Hematopoietic multipotent progenitor cell treated with erythropoietin and hydrocortisone succinate and interleukin-3 and kit ligand, for 6 days (in vitro differentiated cells): ENCODE results near the gene CTSD.

Experiments
- DNase-seq: peaks from one replicate; pipeline ENCODE4 v3.0.0-alpha.2; 2015

The CTSD gene

DNA sequence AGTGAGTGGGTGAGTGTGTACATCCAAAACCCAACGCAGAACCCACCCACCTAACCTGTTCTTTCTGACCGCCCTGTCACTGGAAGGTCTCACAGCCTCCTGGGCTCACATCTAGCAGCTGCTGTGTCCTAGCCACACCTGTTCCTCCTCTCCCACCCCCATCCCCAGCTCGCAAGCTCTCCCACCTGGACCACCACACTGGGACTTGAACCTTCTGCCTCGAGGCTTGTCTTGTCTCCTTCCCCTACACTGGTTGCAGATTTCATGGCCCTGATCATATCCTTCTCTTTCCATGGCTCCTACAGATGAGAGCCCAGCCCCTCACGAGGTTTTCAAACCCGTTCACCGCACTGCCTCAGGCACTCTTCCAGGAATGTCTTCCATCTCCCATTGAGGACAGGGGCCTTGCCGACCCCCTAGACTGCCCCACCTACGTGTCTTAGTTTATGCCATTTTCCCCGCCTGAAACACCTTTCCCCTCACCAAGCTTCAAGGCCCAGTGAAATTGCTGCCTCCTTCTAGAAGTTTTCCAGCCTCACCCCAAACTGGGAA, 20.1 kb downstream of the CTSD start:
- DNase-seq: no peak

DNA sequence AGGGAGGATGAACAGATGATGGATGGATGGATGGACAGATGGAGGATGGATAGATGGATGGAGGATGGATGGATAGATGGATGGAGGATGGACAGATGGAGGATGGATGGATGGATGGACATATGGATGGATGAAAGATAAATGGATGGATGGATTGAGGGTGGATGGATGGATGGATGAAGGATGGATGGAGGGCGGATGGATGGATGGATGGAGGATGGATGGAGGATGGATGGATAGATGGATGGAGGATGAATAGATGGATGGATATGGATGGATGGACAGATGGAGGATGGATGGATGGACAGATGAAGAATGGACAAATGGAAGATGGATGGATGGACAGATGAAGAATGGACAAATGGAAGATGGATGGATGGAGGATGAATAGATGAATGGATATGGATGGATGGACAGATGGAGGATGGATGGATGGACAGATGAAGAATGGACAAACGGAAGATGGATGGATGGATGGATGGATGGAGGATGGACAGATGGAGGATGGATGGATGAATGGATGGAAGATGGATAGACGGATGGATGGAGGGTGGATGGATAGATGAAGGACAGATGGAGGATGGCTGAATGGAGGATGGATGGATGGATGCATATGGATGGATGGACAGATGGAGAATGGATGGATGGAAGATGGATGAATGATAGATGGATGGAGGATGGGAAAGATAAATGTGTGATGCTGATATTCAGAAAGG, 20.7 kb downstream of the CTSD start:
- no peak for DNase-seq

DNA sequence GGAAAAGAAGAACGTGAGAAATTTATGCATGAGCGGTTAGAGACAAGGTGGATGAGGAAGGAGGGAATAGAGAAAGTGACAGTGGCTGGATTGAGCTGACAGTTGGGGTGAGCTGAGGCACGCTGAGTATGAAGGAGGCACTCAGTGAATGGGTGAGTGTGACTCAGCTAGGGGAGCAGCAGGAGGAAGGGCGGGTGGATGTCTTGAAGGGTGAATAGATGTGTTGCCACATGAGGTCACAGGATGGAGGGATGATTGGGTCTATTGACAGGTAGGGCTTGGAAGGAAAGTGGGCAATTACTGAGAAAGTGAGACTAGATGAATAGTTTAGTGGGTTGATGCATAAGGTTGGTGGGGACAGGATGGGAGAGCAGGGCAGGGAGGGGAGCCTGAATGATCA, 21.4 kb downstream of the CTSD start:
- DNase-seq: no peak

DNA sequence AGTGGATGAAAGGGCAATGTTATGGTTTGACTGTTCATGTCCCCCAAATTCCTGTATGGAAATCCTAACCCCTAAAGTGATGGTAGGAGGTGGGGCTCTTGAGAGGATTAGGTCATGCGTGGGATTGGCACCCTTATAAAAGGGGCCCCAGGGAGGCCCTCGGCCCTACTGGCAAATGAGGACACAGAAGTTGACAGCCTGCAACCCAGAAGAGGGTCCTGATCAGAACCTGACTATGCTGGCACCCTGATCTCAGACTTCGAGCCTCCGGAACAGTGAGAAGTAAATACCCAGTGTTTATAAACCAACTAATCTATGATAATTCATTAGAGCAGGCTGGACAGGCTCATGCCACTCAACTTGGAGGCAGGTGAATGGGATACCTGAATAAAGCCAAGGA, 22.0 kb downstream of the CTSD start:
- DNase-seq: no peak

DNA sequence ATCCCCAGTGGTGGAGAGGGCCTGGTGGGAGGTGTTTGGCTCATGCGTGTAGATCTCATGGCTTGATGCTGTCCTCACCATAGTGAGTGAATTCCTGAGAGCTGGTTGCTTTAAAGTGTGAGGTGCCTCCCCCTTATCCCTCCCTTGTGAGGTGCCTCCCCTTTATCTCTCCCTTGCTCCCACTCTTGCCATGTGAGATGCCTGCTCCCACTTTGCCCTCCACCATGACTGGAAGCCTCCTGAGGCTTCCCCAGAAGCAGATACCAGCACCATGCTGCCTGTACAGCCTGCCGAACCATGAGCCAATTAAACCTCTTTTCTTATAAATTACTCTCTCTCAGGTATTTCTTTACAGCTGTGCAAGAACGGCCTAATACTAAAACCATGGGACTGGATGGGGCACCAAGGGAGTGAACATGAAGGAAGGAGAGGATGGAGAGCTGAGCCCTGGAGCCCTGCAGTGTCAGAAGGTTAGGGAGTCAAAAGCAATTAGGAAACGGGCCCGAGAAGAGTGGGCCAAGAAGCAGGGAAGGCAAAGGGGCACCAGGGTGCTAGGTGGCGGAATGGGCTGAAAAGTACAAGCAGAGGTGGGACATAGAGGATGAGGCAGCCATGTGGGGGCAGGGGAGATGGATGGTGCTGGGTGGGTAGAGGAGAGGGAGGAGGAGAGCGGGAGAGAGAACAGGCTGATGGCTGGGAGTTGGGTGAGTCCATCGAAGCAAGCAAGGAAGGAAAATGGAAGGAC, 22.8 kb downstream of the CTSD start:
- no peak for DNase-seq

DNA sequence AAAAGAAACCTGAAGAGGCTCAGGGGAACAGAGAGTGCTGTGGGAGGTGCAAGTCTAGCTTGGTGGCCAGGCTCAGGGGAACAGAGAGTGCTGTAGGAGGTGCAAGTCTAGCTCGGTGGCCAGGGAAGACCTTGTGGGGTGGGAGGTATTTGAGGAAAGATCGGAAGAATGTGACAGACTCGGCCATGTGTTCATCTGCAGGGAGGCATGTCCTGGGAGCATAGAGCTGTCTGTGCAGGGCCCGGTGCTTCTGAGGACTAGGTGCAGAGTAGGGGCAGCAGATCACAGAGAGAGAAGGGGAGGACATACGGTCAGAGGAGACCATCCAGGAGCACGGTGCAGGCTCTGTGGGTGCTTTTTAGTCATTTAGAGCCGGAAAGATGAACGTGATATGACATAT, 24.2 kb downstream of the CTSD start:
- DNase-seq: no peak

DNA sequence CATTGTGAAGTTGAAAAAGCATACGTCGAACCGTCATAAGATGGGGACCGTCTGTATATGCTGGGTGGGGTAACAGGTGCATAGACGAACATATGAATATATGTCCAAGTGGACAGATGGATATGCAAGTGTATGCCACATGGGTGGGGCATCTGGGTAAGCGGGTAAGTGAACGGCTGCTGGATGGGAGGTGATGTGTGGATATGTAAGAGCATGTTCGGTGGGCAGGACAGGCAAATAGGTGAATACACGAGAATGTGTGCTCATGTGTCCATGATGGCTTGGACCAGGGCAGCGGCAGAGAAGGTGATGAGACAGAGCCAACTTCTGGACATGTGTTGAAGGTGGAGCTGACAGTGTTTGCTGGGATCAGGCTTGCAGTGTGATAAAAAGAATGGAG, 25.3 kb downstream of the CTSD start:
- DNase-seq: no peak

DNA sequence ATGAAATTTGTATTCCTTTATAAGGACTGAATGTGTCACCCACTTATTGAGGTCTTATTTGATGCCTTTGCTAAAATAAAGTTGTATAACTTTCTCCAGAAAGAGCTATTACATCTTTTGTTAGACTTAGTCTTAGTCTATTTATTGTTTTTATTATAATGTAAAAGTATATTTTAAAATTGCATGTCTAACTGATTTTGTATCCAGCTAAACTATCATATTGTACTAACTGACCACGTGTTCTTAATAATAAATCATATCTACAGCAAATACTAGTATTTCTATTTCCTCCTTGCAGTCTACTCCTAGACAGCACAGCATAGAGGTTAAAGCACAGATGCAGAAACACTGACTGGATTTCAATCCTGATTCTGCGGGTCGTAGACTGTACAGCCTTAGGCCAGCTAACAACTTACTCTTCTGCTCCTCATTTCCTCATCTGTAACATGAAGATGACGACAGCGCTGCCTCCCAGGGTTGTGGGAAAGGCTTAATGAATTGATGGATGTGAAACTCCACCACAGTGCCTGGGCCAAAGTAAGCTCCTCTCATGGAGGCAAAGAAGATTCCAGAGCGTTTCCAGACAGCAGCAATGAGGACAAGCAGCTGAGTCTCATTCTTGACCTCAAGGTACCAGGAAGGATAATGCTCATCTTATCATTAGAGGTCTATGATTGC, 26.5 kb downstream of the CTSD start:
- DNase-seq: no peak

DNA sequence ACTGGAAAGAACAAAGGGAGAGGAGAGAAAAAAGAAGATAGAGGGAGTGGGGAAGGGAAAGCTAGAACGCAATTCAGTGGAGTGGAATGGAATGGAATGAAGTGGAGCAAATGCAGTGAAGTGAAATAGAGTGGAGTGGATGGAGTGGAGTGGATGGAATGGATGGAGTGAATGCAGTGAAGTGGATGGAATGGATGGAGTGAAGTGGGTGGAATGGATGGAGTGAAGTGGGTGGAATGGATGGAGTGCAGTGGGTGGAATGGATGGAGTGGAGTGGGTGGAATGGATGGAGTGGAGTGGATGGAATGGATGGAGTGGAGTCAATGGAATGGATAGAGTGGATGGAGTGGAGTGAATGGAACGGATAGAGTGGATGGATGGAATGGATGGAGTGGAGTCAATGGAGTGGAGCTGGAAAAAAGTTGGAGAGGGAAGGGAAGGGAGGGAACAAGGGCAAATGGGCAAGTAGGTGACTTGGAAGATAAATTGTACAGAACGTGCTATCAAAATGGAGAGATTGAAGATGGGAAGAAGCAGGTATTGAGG, 27.2 kb downstream of the CTSD start:
- no peak for DNase-seq

DNA sequence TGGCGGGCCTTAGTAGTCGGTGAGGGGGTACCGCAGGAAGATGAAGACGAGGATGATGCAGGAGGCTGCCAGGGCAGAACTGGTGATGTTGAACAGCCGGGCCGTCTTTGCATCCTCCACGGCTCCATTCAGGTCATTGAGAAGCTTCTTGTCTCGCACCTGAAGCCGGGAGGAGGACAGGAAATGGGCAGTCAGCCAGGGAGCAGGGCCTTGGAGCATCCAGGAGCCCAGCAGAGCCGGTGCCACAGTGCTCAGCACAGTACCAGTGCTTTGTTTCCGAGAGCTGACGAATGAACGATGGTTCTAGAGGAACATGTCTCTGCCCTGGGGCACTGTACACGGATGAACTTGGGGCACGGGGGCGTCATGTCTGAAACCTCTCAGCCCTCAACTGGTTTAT, 28.5 kb downstream of the CTSD start:
- no peak for DNase-seq

DNA sequence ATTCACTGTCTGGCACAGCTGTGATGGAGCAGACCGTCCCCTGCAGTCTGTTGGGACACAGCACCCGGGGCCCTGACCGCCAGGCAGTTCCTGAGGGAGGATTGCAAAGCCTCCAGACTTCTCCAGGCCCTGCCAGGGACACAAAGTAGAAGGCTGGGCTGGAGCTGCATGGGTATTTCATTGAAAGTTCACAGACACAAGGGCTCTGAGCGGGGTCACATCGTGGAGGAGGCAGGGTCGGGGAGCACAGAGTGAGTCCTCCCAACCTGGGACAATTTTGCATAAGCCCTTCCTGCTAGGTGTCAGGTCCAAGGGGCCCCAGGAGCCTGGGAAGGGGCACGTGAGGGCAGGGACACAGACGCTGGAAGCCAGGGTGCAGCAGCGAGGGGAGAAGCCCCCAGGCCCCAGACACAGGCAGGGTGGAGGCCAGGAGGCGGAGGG, 29.1 kb downstream of the CTSD start:
- no peak for DNase-seq

DNA sequence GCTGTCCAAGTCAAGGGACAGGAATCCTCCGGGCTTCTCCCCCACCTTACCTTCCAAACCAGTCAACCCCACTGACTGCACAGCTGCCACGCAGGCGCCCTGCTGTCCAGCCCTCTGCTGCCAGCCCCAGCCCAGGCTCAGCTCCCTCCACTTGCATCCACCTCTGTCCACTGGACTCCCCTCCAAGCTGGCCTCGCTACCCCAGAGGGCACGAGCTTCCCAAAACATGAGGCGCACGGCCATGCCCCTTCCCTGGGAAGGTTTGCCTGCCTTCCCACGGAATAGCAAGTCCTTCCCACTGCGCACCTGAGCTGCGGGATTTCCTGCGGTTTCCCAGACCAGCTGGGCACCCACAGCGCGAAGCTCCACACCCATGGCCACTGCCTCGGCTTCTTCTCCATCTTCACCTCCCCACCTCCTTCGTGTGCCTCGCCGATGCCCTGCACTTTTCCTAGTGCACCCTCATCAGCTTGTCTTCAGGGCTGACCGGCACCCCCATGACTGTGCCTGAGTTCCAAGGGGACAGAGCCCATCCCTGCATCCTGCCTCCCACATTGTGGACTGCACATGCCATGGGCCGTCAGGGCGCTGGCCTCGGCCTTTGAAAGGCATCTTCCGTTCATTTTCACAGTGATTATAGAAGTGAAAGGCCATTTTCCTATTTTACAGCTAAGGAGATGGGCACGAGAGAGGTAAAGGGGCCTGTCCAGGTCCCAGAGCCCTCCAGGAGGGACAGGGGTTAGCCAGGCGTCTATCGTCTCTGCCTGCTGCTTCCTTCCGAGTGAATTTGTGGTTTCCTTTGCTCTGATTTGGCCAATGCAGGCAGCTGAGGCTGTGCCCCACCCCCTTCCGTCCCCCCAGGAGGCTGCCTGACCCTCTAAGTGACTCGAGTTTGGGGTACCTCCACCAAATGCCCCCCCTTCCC, 29.7 kb downstream of the CTSD start:
- DNase-seq: no peak

DNA sequence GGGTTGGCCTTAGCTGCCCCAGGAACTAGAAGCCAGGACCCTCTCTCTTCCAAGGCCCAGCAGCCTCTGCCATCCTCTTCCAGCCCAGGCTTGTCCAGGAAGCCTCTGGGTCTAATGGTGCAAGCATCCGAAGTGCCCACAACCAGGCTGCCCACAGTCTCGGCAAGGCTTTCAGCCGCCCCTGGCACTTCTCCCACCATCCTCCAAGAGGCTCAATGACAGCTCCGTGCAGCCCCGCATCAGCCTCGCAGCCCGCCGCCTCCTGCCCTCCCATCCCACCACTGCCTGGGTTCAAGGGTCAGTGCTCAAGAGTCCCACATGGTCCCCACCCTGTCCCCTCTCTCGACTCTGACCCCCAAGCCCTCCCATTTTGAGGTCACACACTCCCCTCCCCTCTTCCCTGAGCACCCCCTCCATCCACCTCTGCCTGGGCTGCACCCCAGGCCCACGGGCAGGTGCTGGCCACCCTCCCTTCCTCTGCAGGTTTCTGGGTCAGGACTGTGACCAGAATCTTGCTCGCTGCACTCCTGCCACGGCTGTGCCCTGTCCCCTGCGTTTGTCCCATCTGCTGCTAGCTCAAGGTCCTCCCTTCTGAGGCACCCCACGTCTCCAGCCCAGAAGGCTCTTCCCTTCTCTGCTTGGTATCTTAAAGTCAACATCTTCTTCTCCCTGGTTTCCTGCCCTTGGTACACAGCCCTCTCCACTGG, 30.6 kb downstream of the CTSD start:
- DNase-seq: no peak

DNA sequence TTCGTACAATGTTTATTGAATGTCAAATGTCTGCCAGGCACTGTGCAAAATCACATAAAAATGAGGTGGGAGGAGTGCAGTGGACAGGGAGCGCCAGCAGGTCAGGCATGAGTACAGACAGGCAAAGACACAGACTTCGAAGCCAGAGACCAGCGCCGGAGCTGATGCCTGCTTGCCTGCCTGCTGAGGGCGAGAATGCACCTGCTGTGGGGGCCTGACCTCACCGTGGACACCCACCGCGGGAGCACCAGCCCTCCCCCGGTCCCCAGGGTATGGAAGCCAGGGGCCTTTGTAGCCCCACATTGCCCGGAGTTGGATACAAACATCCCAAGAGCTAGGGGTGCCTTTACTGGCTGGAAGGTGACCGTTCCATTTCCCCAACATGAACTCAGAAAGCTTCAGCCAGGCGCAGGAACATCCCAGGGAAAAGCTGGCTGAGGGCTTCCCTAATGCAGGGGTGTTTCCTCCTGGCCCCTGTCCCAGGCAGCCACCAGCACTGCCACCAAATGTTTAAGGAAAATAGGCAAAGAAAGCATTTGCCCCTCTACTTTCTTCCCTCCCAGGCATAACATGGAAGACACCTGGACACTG, 31.2 kb downstream of the CTSD start:
- DNase-seq: no peak

DNA sequence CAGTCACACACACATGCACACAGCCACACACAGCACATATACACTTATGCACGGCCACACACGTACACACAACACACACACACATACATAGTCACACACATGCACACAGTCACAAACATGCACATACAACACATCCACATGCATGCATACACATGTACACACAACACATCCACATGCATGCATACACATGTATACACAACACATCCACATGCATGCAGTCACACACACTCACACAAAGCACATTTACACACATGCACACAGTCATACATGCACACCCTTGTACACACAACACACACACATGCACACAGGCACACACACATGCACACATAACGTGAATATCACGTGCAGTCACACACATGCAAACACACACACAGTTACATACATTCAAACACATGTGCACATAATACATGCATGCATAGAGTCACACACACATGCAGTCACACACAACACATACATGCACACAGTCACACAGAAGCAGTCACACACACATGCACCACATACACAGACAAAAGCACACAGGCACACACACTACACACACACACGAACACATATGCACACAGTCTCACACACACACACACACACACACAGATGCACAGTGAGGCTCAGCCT, 32.2 kb downstream of the CTSD start:
- no peak for DNase-seq

DNA sequence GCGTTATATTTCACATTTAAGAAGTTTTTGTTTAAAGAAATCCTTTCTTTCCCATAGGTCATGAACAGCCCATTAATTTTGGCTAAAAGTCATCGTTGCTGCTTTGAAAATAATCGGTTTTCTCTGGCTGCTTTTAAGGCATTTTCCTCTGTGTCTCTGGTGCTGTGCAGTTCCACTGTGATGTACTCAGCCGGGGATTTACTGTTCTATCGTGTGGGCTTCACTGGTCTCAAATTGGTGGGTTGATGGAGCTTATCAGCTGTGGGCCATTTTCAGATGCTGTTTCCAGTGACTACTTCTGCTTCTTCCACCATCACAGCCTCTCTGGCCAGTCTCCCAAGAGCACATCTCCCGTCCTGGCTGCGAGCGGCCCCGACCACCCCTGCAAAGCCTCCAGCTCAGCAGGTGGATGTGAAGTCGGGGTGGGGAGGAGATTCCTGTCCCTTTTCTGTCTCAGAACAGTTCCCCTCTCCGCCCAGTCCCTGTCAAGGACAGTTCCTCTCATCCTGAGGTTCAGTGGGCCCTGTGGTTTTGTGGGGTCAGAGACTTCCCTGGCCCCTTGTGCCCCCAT, 33.6 kb downstream of the CTSD start:
- no peak for DNase-seq

DNA sequence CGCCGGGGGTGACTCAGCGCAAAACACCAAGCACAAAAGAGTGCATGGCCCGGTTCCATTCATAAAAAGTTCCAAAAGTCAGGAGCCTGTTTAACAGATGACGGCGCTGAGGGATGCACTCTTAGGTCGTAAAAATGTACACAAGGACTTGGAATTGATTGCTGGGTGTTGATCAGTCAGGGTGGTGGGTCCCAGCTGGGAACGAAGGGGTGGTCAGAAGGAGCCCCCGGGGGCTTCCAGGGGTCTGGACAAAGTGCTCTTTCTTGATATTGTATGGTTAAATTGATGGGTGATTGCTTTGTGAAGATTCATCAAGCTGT, 34.1 kb downstream of the CTSD start:
- DNase-seq: no peak

DNA sequence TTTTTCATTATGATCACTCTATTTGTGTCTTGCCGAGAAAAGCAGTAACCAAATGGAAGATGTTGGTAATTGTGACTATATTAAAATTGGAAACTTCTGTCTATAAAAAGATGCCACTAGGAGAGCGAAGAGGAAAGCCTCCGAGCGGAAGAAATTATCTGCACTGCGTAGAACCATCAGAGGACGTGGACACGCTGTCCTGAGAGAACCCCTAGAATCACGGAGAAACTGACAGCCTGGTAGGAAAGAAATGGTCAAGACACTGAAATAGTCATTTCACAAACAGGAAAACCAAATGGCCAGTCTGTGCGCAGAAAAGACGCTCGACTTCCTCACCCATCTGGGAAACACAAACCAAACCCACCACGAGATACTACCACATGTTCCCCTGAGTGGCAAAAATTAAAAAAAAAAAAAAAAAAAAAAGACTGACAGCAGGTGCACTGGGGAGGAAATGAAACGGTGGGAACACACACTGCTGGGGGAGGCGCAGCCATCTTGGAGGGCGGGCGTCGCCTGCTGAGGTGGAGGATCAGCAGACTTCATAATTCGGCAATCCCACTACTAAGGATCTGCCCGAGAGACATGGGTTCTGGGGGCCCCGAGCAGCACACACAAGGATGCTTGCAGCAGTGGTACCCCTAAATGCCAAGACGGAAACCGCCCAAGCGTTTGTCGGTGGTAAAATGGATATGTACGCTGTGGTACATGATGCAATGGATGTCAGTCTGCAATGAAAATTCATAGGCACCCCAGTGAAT, 34.6 kb downstream of the CTSD start:
- no peak for DNase-seq

DNA sequence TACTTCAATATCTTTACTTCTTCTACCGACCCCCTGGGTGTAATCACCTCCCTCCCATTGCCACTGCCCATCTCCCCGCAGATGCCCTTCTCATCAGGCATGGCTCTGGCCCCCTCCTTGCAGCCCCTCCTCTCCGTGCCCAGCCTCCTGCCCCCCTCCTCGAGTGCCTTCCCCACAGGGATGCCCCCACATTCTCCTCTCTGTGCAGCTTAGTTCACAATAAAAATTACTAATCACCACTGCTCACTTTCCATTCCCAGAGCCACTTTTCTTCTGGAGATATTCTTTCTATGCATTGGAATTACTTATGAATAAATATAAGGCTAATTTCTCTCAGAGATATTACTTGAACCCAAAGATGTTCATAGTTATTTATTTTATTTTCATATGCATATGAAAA, 35.4 kb downstream of the CTSD start:
- no peak for DNase-seq

DNA sequence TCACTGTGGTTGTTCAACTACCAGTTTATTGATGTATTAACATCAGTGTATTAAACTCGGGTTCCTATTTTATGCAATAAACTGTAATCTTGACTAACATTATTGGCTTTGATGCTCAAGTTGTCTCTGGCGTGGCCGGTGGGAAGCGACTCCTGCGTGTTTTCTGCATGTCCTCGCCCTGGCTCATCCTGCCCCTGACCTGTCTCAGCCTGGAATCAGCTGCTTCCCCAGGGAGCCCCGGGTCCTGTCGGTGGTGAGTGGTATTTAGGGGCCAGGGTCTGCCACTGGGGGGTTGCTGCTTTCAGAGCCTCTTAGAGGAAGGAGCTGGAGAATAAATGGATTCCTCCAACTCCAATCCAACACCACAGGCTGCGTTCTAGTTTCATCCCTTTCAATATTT, 35.9 kb downstream of the CTSD start:
- DNase-seq: no peak
